Cardiac muscle cell (in vitro differentiated cells and primary cell): Measurements from ENCODE around the gene LRRC4C. TPM values are rescaled to one million over a fixed set of nuclear protein-coding genes. Genes with fewer than 3 reads are reported as not detected.

ENCODE experiments used
- DNase-seq, 2 donors: peaks; one replicate each; pipeline versions ENCODE4 v3.0.0 to v3.0.0-alpha.2; 2010 to 2017; ENCODE audit warnings: low read depth in 1 of 2, low spot score in 1 of 2
- H3K27ac ChIP-seq: fragments of 200-600 bp; sonication (generic); 2 replicates; pipeline ENCODE4 v1.5.1; 2016
- H3K27me3 ChIP-seq: fragments of 200-600 bp; sonication (generic); 2 replicates; pipeline ENCODE4 v1.6.0; 2016; ENCODE audit warnings: control low read depth
- H3K36me3 ChIP-seq: fragments of 200-600 bp; sonication (generic); 2 replicates; pipeline ENCODE4 v1.5.1; 2016; ENCODE audit warnings: control low read depth
- H3K4me1 ChIP-seq: fragments of 200-600 bp; sonication (generic); 2 replicates; pipeline ENCODE4 v1.8.1; 2017; ENCODE audit warnings: low read depth, mild to moderate bottlenecking, mixed run types
- H3K4me3 ChIP-seq: fragments of 200-600 bp; sonication (generic); 2 replicates; pipeline ENCODE4 v1.5.1; 2016; ENCODE audit warnings: mild to moderate bottlenecking
- H3K9me3 ChIP-seq: fragments of 200-600 bp; sonication (generic); 2 replicates; pipeline ENCODE4 v1.5.1; 2017; ENCODE audit warnings: low read depth, mild to moderate bottlenecking, control low read depth
- CTCF ChIP-seq: IDR thresholded peaks from 2 replicates; pipeline ENCODE4 v1.5.1; 2012; ENCODE audit warnings: low read depth, mild to moderate bottlenecking, low read length
- polyA plus RNA-seq: library from polyadenylated mRNA; unstranded; fragments of >200 nt; fragmentation: Nextera tagmentation; extraction: Ambion mirVana; gene quantifications from 2 replicates; pipeline ENCODE4 v1.2.1, GENCODE V29; 2016
- total RNA-seq: library from RNA; depleted of rRNA; stranded (reverse); fragments of >200 nt; gene quantifications from 2 replicates; pipeline ENCODE4 v1.2.3, GENCODE V29; 2016

LRRC4C gene
- total and polyA plus RNA-seq, 2 experiments from 2014 or later = 0.66 to 0.77 TPM

- DNase-seq = no peak
- no peak for TF ChIP-seq CTCF
- Histone ChIP-seq H3K4me3 (no peak overlapping the region), H3K36me3 (no peaks in the 10 kb centered on the region), H3K27ac (no peak overlapping the region), H3K4me1 (no peaks in the 10 kb centered on the region), H3K9me3 (no peaks in the 10 kb centered on the region), H3K27me3 (no peaks in the 10 kb centered on the region)
Measured at GRCh38 chr11:41308286-41308685, 151.2 kb downstream of the LRRC4C start.

GRCh38 chr11:41307296-41308080, 152.0 kb downstream of the LRRC4C start:
- H3K27ac ChIP-seq = no peak overlapping the region
- H3K4me3 ChIP-seq = no peak overlapping the region
- H3K9me3 ChIP-seq = no peaks in the 10 kb centered on the region
- no peak for DNase-seq
- TF ChIP-seq CTCF = no peak
- H3K27me3 ChIP-seq = no peaks in the 10 kb centered on the region
- H3K36me3 ChIP-seq = no peaks in the 10 kb centered on the region
- no peaks in the 10 kb centered on the region for H3K4me1 ChIP-seq

GRCh38 chr11:41306431-41306830, 153.0 kb downstream of the LRRC4C start:
- H3K27ac ChIP-seq = no peak overlapping the region
- H3K4me1 ChIP-seq = no peaks in the 10 kb centered on the region
- H3K36me3 ChIP-seq = no peaks in the 10 kb centered on the region
- H3K27me3 ChIP-seq = no peaks in the 10 kb centered on the region
- DNase-seq = no peak
- no peak overlapping the region for H3K4me3 ChIP-seq
- TF ChIP-seq CTCF = no peak
- no peaks in the 10 kb centered on the region for H3K9me3 ChIP-seq

- Histone ChIP-seq H3K4me3 (no peak overlapping the region), H3K36me3 (no peaks in the 10 kb centered on the region), H3K27ac (no peak overlapping the region), H3K4me1 (no peaks in the 10 kb centered on the region), H3K9me3 (no peaks in the 10 kb centered on the region), H3K27me3 (no peaks in the 10 kb centered on the region)
- TF ChIP-seq CTCF = no peak
- DNase-seq = peak in 1 of 2 donors; percentile 14
Measured at GRCh38 chr11:41301023-41301422, 158.4 kb downstream of the LRRC4C start.

- DNase-seq = no peak
- TF ChIP-seq CTCF = no peak
Measured at GRCh38 chr11:41289408-41289807, 170.0 kb downstream of the LRRC4C start.

More at GRCh38 chr11:41289408-41289807, 170.0 kb downstream of the LRRC4C start:
- Histone ChIP-seq H3K4me3 (no peak overlapping the region), H3K36me3 (no peaks in the 10 kb centered on the region), H3K9me3 (no peaks in the 10 kb centered on the region), H3K27ac (no peak overlapping the region), H3K27me3 (no peaks in the 10 kb centered on the region), H3K4me1 (no peaks in the 10 kb centered on the region)
